ENCODE measurements around the gene OR7D4.
"Not testable (repeated sequence)": the region's sequence is repeated elsewhere in the genome, so short reads cannot be mapped to it uniquely, and the experiment has no call there.

The OR7D4 gene

GRCh38 chr19:9219489-9219888 is at the start of gene OR7D4:
Gene OR7D4 (minus strand): TSS chr19:9219589. CDS start chr19:9214837, 4,752 bp downstream.
- no peak for DNase-seq

DNA sequence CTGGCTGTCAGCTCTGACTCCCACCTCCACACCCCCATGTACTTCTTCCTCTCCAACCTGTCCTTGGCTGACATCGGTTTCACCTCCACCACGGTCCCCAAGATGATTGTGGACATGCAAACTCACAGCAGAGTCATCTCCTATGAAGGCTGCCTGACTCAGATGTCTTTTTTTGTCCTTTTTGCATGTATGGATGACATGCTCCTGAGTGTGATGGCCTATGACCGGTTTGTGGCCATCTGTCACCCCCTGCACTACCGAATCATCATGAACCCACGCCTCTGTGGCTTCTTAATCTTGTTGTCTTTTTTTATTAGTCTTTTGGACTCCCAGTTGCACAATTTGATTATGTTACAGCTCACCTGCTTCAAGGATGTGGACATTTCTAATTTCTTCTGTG is 31.8 kb upstream of the OR7D4 start:
- DNase-seq: no peak

DNA sequence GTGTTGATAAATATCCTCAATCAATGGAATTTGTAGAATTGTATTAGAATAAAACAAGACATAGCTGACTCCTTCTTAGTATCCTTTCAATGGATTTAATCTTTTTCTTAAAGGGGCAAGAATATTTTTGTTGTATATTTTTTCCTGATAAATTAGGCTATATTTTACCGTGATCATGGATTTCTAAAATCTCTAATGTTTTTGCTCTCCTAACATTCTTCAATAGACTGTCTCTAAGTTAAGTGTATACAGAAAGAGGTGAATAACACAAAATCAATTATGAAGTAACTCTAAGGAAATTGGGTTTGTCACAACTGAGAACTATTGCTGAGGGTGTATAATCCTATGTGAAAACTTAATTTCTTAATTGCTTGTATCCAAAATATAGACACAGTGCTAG is 31.2 kb upstream of the OR7D4 start, which contains the start of gene OR7E24:
Gene OR7E24, plus strand, starts transcription at position 301 of the 400 bp plus-strand sequence. CDS start 114 bp downstream, outside the sequence.
- DNase-seq: no peak

- DNase-seq: peak; percentile 53 to 55
These were observed 13.8 kb downstream of the OR7D4 start for GRCh38 chr19:9205501-9206113.

- DNase-seq: not testable (repeated sequence)
These were observed 21.3 kb downstream of the OR7D4 start for GRCh38 chr19:9198044-9198443.

DNA sequence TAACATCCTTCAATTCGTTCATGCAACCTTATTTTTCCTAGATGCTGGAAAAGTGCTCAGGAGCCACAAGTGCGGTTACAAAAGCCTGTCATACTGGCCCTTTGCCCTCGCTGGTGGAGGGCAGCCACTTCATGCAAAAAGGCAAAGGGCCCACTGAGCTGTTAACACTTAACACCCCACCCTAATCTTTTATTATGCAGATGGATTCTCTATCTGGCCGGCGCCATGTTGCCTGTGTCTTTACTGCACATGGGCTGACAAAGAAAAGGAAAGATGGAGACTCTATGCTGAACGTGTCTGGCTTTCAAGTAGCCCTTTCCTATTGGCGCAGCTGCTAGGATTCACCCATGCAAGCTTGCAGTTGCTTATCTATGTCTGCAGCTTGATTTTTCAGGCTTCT is 29.9 kb downstream of the OR7D4 start:
- no peak for DNase-seq

DNA sequence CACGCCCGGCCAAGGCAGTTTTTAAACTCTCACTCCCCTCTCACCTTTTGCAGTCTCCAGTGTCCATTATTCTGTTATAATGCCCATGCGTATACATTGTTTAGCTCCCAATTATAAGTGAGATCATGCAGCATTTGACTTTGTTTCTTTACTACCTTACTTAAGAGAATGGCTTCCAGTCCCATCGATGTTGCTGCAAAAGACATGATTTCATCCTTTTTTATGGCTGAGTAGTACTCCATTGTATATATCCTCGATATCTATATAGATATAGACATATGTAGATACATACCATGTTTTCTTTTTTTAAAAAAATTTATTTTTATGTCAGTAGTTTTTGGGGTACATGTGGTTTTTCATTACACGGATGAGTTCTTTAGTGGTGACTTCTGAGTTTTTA is 32.2 kb downstream of the OR7D4 start:
- DNase-seq: no peak

- DNase-seq: no peak
These were observed 36.4 kb downstream of the OR7D4 start for GRCh38 chr19:9183000-9183399.

DNA sequence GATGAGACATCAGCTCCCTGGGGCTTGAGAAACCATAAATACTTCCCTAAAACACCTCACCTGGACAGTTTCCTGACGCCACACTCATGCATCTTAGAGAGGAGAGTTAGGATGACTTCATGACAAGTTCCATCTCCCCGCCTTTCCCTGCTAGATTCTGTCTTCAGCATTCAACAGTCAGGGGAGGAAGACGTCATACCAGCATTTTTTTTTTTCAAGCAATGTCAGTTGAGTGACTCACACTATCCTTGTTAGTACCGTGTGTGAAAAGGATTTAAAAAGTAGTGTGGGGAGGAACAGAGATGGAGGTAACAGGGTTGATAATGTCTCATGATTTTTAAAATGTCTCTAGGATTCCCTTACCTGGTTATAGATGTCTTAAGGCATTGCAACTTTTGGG is 40.5 kb downstream of the OR7D4 start, which contains the start of gene OR7D2:
Gene OR7D2, plus strand, starts transcription at position 79 of the 400 bp plus-strand sequence. CDS start 6,803 bp downstream, outside the sequence.
- DNase-seq: no peak

- no peak for DNase-seq
These were observed 44.1 kb downstream of the OR7D4 start for GRCh38 chr19:9175326-9175725.

DNA sequence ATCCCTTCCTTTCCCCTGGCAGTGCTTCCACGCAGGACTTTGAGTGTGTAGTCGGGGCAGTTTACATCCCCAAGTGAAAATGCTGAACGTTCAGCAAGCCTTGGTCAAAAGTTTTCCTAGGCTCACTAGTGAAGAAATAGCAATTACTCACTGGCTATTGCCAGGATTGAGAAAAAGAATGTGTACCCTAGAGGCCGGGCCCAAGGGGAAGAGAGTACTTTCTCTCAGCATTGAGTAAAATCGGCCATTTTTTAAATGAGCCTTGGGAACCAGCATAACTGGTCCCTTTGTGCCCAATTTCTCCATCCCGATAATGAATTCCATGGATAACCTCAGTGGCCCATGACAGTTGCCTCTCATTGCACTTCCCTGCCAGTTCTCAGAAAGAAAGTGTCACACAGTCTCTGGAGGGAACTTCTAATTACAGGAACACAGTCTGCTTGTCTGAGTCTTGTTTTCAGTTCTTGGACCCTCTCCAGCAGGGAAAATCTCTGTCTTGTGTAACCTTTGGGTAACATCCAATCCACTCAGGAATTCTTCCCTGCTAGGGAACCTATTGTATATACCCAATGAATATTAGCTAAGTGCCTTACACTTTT is 47.9 kb downstream of the OR7D4 start:
- DNase-seq: no peak

DNA sequence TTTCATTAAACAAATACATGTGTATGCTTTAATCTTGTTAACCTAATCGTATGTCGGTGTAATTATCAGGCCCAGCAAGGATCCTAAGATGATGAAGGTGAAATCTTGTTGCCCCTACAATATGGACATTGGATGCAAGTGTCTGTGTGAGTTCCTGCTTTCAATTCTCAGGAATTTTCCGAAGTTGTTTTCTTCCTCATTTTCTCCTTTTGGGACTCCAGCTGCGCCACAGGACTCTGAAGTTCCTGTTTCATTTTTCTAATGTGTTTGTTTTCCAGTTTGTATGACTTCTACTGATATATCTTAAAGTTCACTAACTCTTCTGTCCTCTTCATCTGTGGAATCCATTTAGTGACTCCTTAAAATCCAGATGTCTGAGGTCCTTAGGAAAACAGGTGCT is 52.5 kb downstream of the OR7D4 start:
- DNase-seq: no peak

GRCh38 chr19:9165261-9165660 is 54.1 kb downstream of the OR7D4 start:
- DNase-seq: no peak

GRCh38 chr19:9161427-9161826 is 58.0 kb downstream of the OR7D4 start:
- DNase-seq: no peak
